Measurements from ENCODE around the gene SPP1. TPM values are rescaled to one million over a fixed set of nuclear protein-coding genes. Genes with fewer than 3 reads are reported as not detected.

The SPP1 gene
- total RNA-seq, 1 experiment from 2014 or later, result not detected

DNA sequence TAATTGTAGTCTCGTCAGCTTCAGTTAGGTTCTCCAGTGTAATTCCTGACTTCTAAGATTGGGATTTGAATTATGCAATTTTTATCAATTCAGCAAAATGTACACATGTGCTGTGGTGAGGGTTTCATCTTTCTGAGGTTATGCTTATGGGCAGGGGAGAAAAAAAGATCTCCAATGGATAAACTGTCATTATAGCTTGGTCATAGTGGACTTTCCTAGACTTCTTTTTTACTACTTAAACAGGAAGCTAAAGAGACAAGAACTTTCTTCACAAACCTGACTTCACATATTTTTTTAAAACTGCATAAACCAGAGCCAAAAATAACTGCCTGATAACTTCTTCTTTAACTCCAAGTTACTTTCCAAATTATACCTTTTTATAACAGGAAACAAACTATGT is 21.7 kb upstream of the SPP1 start:
- intact Hi-C loops (cut with micrococcal nuclease), result no loop called here
- no peak for DNase-seq (ENCODE audit: unreplicated experiment)
- ChIA-PET POLR2A (no interaction called here), CTCF (interaction anchor here (0.8 to 1.7 kb wide), 2 partner anchors 51 to 101 kb away, joined by 3 to 6 read pairs; no protein-coding TSS in a partner anchor)
- Mint-ChIP-seq H3K36me3 (ENCODE audit: insufficient read depth, unreplicated experiment) (no peaks in the 10 kb centered on the region), H3K4me1 (ENCODE audit: insufficient read depth, unreplicated experiment) (peaks cover 18% of the 10 kb centered on the region), H3K4me3 (ENCODE audit: unreplicated experiment) (no peak overlapping the region), H3K27me3 (ENCODE audit: insufficient read depth, unreplicated experiment) (no peaks in the 10 kb centered on the region), H3K27ac (ENCODE audit: low read depth, unreplicated experiment) (no peak overlapping the region), H3K9me3 (ENCODE audit: unreplicated experiment) (no peaks in the 10 kb centered on the region)
- TF ChIP-seq, protein P1, sequence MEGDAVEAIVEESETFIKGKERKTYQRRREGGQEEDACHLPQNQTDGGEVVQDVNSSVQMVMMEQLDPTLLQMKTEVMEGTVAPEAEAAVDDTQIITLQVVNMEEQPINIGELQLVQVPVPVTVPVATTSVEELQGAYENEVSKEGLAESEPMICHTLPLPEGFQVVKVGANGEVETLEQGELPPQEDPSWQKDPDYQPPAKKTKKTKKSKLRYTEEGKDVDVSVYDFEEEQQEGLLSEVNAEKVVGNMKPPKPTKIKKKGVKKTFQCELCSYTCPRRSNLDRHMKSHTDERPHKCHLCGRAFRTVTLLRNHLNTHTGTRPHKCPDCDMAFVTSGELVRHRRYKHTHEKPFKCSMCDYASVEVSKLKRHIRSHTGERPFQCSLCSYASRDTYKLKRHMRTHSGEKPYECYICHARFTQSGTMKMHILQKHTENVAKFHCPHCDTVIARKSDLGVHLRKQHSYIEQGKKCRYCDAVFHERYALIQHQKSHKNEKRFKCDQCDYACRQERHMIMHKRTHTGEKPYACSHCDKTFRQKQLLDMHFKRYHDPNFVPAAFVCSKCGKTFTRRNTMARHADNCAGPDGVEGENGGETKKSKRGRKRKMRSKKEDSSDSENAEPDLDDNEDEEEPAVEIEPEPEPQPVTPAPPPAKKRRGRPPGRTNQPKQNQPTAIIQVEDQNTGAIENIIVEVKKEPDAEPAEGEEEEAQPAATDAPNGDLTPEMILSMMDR (IDR thresholded peaks at IDR 0.05; ENCODE audit: unreplicated experiment), result no peak
- no TSS peak for BruUV-seq (replicated peaks)

DNA sequence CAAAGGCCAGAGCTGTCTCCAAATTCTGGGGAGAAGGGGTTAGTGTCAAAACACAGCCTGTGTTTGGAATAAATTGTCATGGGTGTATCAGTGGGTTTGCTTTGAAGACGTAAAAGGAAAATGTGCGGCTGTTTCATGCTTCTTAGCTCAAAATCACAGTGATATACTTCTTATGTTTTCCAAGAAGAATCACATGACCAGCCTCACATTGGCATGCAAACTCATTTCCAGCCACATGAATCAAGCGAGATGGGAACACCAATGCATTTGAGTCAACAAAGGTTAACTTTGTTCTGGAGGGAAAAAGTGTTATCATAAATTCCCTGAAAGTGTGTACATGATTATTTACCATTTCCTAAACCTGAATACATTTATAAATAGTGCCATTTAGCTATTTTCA is 19.0 kb upstream of the SPP1 start:
- no peaks in the 10 kb centered on the region for H3K9me3 Mint-ChIP-seq (ENCODE audit: unreplicated experiment)
- no TSS peak for BruUV-seq (replicated peaks)
- H3K4me3 Mint-ChIP-seq (ENCODE audit: unreplicated experiment), result no peak overlapping the region
- H3K36me3 Mint-ChIP-seq (ENCODE audit: insufficient read depth, unreplicated experiment), result no peaks in the 10 kb centered on the region
- no peak for DNase-seq (ENCODE audit: unreplicated experiment)
- CTCF ChIA-PET, result interaction anchor here (0.5 to 1.5 kb wide), 7 partner anchors 15 to 473 kb away, joined by 3 to 7 read pairs (median 3); no protein-coding TSS in a partner anchor
- POLR2A ChIA-PET, result no interaction called here
- H3K4me1 Mint-ChIP-seq (ENCODE audit: insufficient read depth, unreplicated experiment), result no peaks in the 10 kb centered on the region
- TF ChIP-seq, protein P1 (IDR thresholded peaks at IDR 0.05; ENCODE audit: unreplicated experiment), result no peak
- no peaks in the 10 kb centered on the region for H3K27me3 Mint-ChIP-seq (ENCODE audit: insufficient read depth, unreplicated experiment)
- no peak overlapping the region for H3K27ac Mint-ChIP-seq (ENCODE audit: low read depth, unreplicated experiment)
- intact Hi-C loops (cut with micrococcal nuclease), result no loop called here

DNA sequence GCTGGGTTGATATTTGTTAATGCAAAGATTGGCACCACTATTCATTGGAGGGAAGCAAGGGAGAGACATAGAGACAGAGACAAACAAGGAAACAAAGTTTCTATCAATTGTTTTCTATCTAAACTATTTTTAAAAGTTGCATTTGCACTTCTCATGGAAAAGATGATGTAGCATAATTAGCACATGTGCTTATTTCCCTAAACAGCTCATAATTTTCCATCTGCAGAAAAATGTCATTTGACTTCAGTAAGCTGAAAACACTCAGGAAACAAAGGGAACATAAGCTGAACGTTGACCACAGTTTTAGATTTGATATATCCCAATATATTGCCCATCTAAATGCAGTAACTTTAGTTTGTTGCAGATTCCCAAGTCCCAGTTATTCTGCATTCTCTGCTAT is 18.5 kb upstream of the SPP1 start:
- Mint-ChIP-seq H3K4me1 (ENCODE audit: insufficient read depth, unreplicated experiment) (no peaks in the 10 kb centered on the region), H3K4me3 (ENCODE audit: unreplicated experiment) (no peak overlapping the region), H3K27ac (ENCODE audit: low read depth, unreplicated experiment) (no peak overlapping the region), H3K36me3 (ENCODE audit: insufficient read depth, unreplicated experiment) (no peaks in the 10 kb centered on the region), H3K9me3 (ENCODE audit: unreplicated experiment) (no peaks in the 10 kb centered on the region), H3K27me3 (ENCODE audit: insufficient read depth, unreplicated experiment) (no peaks in the 10 kb centered on the region)
- no peak for DNase-seq (ENCODE audit: unreplicated experiment)
- CTCF ChIA-PET, result interaction anchor here (0.7 to 1.3 kb wide), 6 partner anchors 14 to 621 kb away, joined by 3 to 4 read pairs (median 3); no protein-coding TSS in a partner anchor
- TF ChIP-seq, protein P1 (IDR thresholded peaks at IDR 0.05; ENCODE audit: unreplicated experiment), result no peak
- POLR2A ChIA-PET, result no interaction called here
- intact Hi-C loops (cut with micrococcal nuclease), result no loop called here
- no TSS peak for BruUV-seq (replicated peaks)

DNA sequence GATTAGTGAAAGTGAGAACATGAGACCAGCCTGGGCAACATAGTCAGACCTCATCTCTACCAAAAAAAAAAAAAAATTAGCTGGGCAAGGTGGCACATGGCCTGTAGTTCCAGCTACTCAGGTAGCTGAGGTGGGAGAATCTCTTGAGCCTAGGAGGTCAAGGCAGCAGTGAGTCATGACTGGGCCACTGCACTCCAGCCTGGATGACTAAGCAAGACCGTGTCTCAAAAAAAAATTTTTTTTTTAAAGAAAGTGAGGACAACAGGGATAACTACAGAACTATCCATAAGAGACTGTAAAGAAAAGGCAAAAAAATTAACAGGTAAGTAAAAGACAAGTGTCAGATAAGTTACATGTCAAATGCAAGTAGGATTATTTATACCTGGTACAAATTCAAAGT is 13.5 kb upstream of the SPP1 start:
- ChIA-PET POLR2A (interaction anchor here (0.6 to 1.4 kb wide), 2 partner anchors 12 to 1464 kb away, joined by 3 read pairs; no protein-coding TSS in a partner anchor), CTCF (interaction anchor here (0.9 to 3.2 kb wide), 4 partner anchors 11 to 113 kb away, joined by 3 to 19 read pairs (median 4); no protein-coding TSS in a partner anchor)
- H3K27me3 Mint-ChIP-seq (ENCODE audit: insufficient read depth, unreplicated experiment), result no peaks in the 10 kb centered on the region
- TF ChIP-seq, protein P1 (IDR thresholded peaks at IDR 0.05; ENCODE audit: unreplicated experiment), result no peak
- BruUV-seq (replicated peaks), result no TSS peak
- no peaks in the 10 kb centered on the region for H3K4me1 Mint-ChIP-seq (ENCODE audit: insufficient read depth, unreplicated experiment)
- peak; percentile 76 for DNase-seq (ENCODE audit: unreplicated experiment)
- H3K27ac Mint-ChIP-seq (ENCODE audit: low read depth, unreplicated experiment), result peak overlapping the region; percentile 46
- H3K36me3 Mint-ChIP-seq (ENCODE audit: insufficient read depth, unreplicated experiment), result no peaks in the 10 kb centered on the region
- intact Hi-C loops (cut with micrococcal nuclease), result no loop called here
- H3K4me3 Mint-ChIP-seq (ENCODE audit: unreplicated experiment), result no peak overlapping the region
- no peaks in the 10 kb centered on the region for H3K9me3 Mint-ChIP-seq (ENCODE audit: unreplicated experiment)
